Astrocyte (in vitro differentiated cells and primary cell): ENCODE data around the gene CD19. TPM values are rescaled to one million over a fixed set of nuclear protein-coding genes. Genes with fewer than 3 reads are reported as not detected.

Source experiments
- DNase-seq: peaks from one replicate; pipeline ENCODE4 v3.0.0-alpha.2; 2010; ENCODE audit warnings: low read depth
- FAIRE-seq: peaks from 2 replicates; lab custom pipeline; 2011; peaks lifted over from hg19 to GRCh38; lab: Jason Lieb, UNC
- H2AFZ ChIP-seq: 2 replicates; pipeline ENCODE4 v1.6.0; 2012; ENCODE audit warnings: low read depth, low read length, inconsistent platforms
- H3K27ac ChIP-seq: 2 replicates; pipeline ENCODE4 v1.5.1; 2011; ENCODE audit warnings: low read depth, low read length, inconsistent platforms
- H3K27me3 ChIP-seq: 2 replicates; pipeline ENCODE4 v1.6.0; 2011; ENCODE audit warnings: low read length, inconsistent platforms; ENCODE audit not compliant: insufficient read depth
- H3K36me3 ChIP-seq: 2 replicates; pipeline ENCODE4 v1.5.1; 2011; ENCODE audit warnings: low read length, inconsistent platforms; ENCODE audit not compliant: insufficient read depth
- H3K4me1 ChIP-seq: 2 replicates; pipeline ENCODE4 v1.5.1; 2011; ENCODE audit warnings: low read length, inconsistent platforms; ENCODE audit not compliant: insufficient read depth
- H3K4me2 ChIP-seq: 2 replicates; pipeline ENCODE4 v1.6.0; 2012; ENCODE audit warnings: low read length, inconsistent platforms
- H3K4me3 ChIP-seq: 2 replicates; pipeline ENCODE4 v1.5.1; 2011; ENCODE audit warnings: low read depth, mild to moderate bottlenecking, low read length, inconsistent platforms; ENCODE audit not compliant: insufficient read depth
- H3K79me2 ChIP-seq: 2 replicates; pipeline ENCODE4 v1.6.0; 2012; ENCODE audit warnings: mild to moderate bottlenecking, low read length, inconsistent platforms; ENCODE audit not compliant: insufficient read depth
- H3K9ac ChIP-seq: 2 replicates; pipeline ENCODE4 v1.6.0; 2012; ENCODE audit warnings: mild to moderate bottlenecking, low read length, inconsistent platforms
- H3K9me3 ChIP-seq: 2 replicates; pipeline ENCODE4 v1.5.1; 2012; ENCODE audit warnings: low read depth, mild to moderate bottlenecking, low read length, inconsistent platforms; ENCODE audit not compliant: insufficient read depth
- H4K20me1 ChIP-seq: 2 replicates; pipeline ENCODE4 v1.6.0; 2012; ENCODE audit warnings: low read length, inconsistent platforms; ENCODE audit not compliant: insufficient read depth
- H3K27ac Mint-ChIP-seq: one replicate; pipeline ENCODE4 v1.8.0; 2021; ENCODE audit warnings: mild to moderate bottlenecking, mixed read lengths; ENCODE audit not compliant: unreplicated experiment
- H3K27me3 Mint-ChIP-seq: one replicate; pipeline ENCODE4 v1.8.0; 2021; ENCODE audit warnings: low read depth, mixed read lengths; ENCODE audit not compliant: unreplicated experiment
- H3K36me3 Mint-ChIP-seq: one replicate; pipeline ENCODE4 v1.8.0; 2021; ENCODE audit warnings: low read depth, mixed read lengths; ENCODE audit not compliant: unreplicated experiment
- H3K4me1 Mint-ChIP-seq: one replicate; pipeline ENCODE4 v1.8.0; 2021; ENCODE audit warnings: low read depth, mixed read lengths; ENCODE audit not compliant: unreplicated experiment
- H3K4me3 Mint-ChIP-seq: one replicate; pipeline ENCODE4 v1.8.0; 2021; ENCODE audit warnings: mild to moderate bottlenecking, moderate library complexity, mixed read lengths; ENCODE audit not compliant: unreplicated experiment
- H3K9me3 Mint-ChIP-seq: one replicate; pipeline ENCODE4 v1.8.0; 2021; ENCODE audit warnings: mild to moderate bottlenecking, mixed read lengths; ENCODE audit not compliant: unreplicated experiment
- CTCF ChIP-seq: IDR thresholded peaks from 2 replicates; pipeline ENCODE4 v1.5.1; 2011; ENCODE audit warnings: low read depth, mild to moderate bottlenecking, inconsistent platforms, low read length, moderate library complexity; ENCODE audit not compliant: insufficient read depth
- EZH2 ChIP-seq: IDR thresholded peaks from 2 replicates; pipeline ENCODE4 v1.6.1; 2012; ENCODE audit warnings: mild to moderate bottlenecking, low read length, inconsistent platforms; ENCODE audit not compliant: insufficient read depth
- total RNA-seq: library from RNA; stranded (reverse); gene quantifications from 2 replicates; pipeline ENCODE4 v1.2.1, GENCODE V29; 2021

CD19 gene
- total RNA-seq, 1 donor from 2014 or later, result not detected

- peaks cover 3% of the 10 kb centered on the region for H3K4me1 Mint-ChIP-seq
- peaks cover 4% of the 10 kb centered on the region for H3K36me3 ChIP-seq
- no peaks in the 10 kb centered on the region for H3K9me3 Mint-ChIP-seq
- DNase-seq (no peak), FAIRE-seq (no peak)
- H3K4me1 ChIP-seq, result no peaks in the 10 kb centered on the region
- H3K4me3 ChIP-seq, result no peak overlapping the region
- no peak overlapping the region for H3K4me2 ChIP-seq
- no peaks in the 10 kb centered on the region for H3K27me3 ChIP-seq
- peaks cover 11% of the 10 kb centered on the region for H3K36me3 Mint-ChIP-seq
- no peak overlapping the region for H2AFZ ChIP-seq
- peaks cover 2% of the 10 kb centered on the region for H4K20me1 ChIP-seq
- no peak overlapping the region for H3K27ac Mint-ChIP-seq
- H3K9me3 ChIP-seq, result no peaks in the 10 kb centered on the region
- H3K9ac ChIP-seq, result no peak overlapping the region
- no peaks in the 10 kb centered on the region for H3K27me3 Mint-ChIP-seq
- no peak for TF ChIP-seq CTCF
- TF ChIP-seq EZH2, result no peak
- H3K27ac ChIP-seq, result no peak overlapping the region
- H3K4me3 Mint-ChIP-seq, result no peak overlapping the region
- peaks cover 3% of the 10 kb centered on the region for H3K79me2 ChIP-seq
Measured at GRCh38 chr16:28918698-28919097, 13.1 kb upstream of the CD19 start.

GRCh38 chr16:28923231-28923587 lies 8.6 kb upstream of the CD19 start:
- Histone ChIP-seq H3K27ac (no peak overlapping the region), H3K4me2 (no peak overlapping the region), H3K9me3 (no peaks in the 10 kb centered on the region), H3K36me3 (peaks cover 4% of the 10 kb centered on the region), H2AFZ (no peak overlapping the region), H3K4me1 (peaks cover 4% of the 10 kb centered on the region), H3K4me3 (no peak overlapping the region), H3K79me2 (peaks cover 7% of the 10 kb centered on the region), H3K9ac (no peak overlapping the region), H4K20me1 (peaks cover 12% of the 10 kb centered on the region), H3K27me3 (no peaks in the 10 kb centered on the region)
- peaks cover 6% of the 10 kb centered on the region for H3K4me1 Mint-ChIP-seq
- peak overlapping the region; percentile 77 for H3K27ac Mint-ChIP-seq
- no peak for TF ChIP-seq EZH2
- no peaks in the 10 kb centered on the region for H3K27me3 Mint-ChIP-seq
- FAIRE-seq (no peak), DNase-seq (no peak)
- H3K9me3 Mint-ChIP-seq, result no peaks in the 10 kb centered on the region
- H3K4me3 Mint-ChIP-seq, result peak overlapping the region; percentile 82
- H3K36me3 Mint-ChIP-seq, result no peaks in the 10 kb centered on the region

- Mint-ChIP-seq H3K9me3 (no peaks in the 10 kb centered on the region), H3K4me3 (peak overlapping the region; percentile 84), H3K27me3 (no peaks in the 10 kb centered on the region), H3K36me3 (no peaks in the 10 kb centered on the region), H3K27ac (peak overlapping the region; percentile 77), H3K4me1 (peaks cover 6% of the 10 kb centered on the region)
- Histone ChIP-seq H3K27ac (no peak overlapping the region), H3K27me3 (no peaks in the 10 kb centered on the region), H3K4me2 (peak overlapping the region; percentile 99), H3K9me3 (no peaks in the 10 kb centered on the region), H3K79me2 (peaks cover 7% of the 10 kb centered on the region), H2AFZ (peak overlapping the region; percentile 26), H3K4me3 (peak overlapping the region; percentile 79), H4K20me1 (peaks cover 12% of the 10 kb centered on the region), H3K36me3 (peaks cover 2% of the 10 kb centered on the region), H3K4me1 (peaks cover 4% of the 10 kb centered on the region), H3K9ac (peak overlapping the region; percentile 52)
- TF ChIP-seq CTCF, result no peak
- no peak for TF ChIP-seq EZH2
- FAIRE-seq (no peak), DNase-seq (no peak)
Measured at GRCh38 chr16:28923652-28924398, 7.9 kb upstream of the CD19 start.
